HepG2 (cell line): Measurements from ENCODE around the gene KCNJ1. TPM values are rescaled to one million over a fixed set of nuclear protein-coding genes. Genes with fewer than 3 reads are reported as not detected.

ENCODE experiments used
- ATAC-seq: fragments of 200-7000 bp; cut with Tn5 transposase; 3 replicates; pipeline ENCODE4 v1.9.1; 2020; ENCODE audit warnings: mild to moderate bottlenecking, moderate library complexity
- BruUV-seq: library from RNA; stranded (reverse); fragments of 400-500 nt; replicated peaks from 2 replicates; lab custom pipeline; 2021; lab: Mats Ljungman, UMichigan
- CTCF ChIA-PET: fragments of 300-600 bp; formaldehyde crosslinking; extraction: SDS; loops from one replicate; lab custom pipeline; 2021; ENCODE audit warnings: low total read pairs, inconsistent platforms, low intra/inter-chr PET ratio; lab: Yijun Ruan, JAX
- POLR2A ChIA-PET: fragments of 350-600 bp; sonication (Branson Sonifier 250); formaldehyde crosslinking; loops from one replicate; lab custom pipeline; 2020; ENCODE audit warnings: antibody characterized with exemption, inconsistent platforms; lab: Yijun Ruan, JAX
- DNase-seq: peaks from one replicate; pipeline ENCODE4 v3.0.0-alpha.2; 2015; ENCODE audit warnings: low spot score
- FAIRE-seq: peaks from 3 replicates; lab custom pipeline; 2011; peaks lifted over from hg19 to GRCh38; lab: Jason Lieb, UNC
- H2AFZ ChIP-seq: one replicate; pipeline ENCODE4 v1.6.1; 2011; ENCODE audit warnings: low read length, inconsistent platforms
- H3K27ac ChIP-seq: fragments of 300-600 bp; 3 replicates; pipeline ENCODE4 v1.8.0; 2011; ENCODE audit warnings: mixed run types, mild to moderate bottlenecking, mixed read lengths, low read length, inconsistent platforms; ENCODE audit not compliant: insufficient read depth; ENCODE audit errors: extremely low read length
- H3K27me3 ChIP-seq, 2 experiments: fragments of 200-600 bp in 1 of 2; 2 replicates in 1 of 2; 3 replicates in 1 of 2; pipeline versions ENCODE4 v1.6.0 to v1.8.0; 2011; ENCODE audit warnings: low read length in 2 of 2, mild to moderate bottlenecking in 2 of 2, moderate library complexity in 2 of 2, inconsistent platforms in 1 of 2; ENCODE audit not compliant: insufficient read depth in 2 of 2, control insufficient read depth in 1 of 2
- H3K36me3 ChIP-seq, 2 experiments: fragments of 200-600 bp in 1 of 2; replicated peaks in 1 of 2; 2 replicates in 1 of 2; 3 replicates in 1 of 2; pipeline versions ENCODE4 v1.5.1 to v1.8.0; 2011; ENCODE audit warnings: low read length in 2 of 2, inconsistent platforms in 1 of 2; ENCODE audit not compliant: insufficient read depth in 2 of 2, control insufficient read depth in 1 of 2
- H3K4me1 ChIP-seq: 2 replicates; pipeline ENCODE4 v1.5.1; 2012; ENCODE audit warnings: low read length, inconsistent platforms; ENCODE audit not compliant: insufficient read depth
- H3K4me2 ChIP-seq: 2 replicates; pipeline ENCODE4 v1.6.0; 2011; ENCODE audit warnings: low read depth, low read length, inconsistent platforms
- H3K4me3 ChIP-seq, 3 experiments: fragments of 200-600 bp in 1 of 3; sonication (generic), shearing (Covaris generic) in 1 of 3; replicated peaks in 1 of 3; 2 replicates each; pipeline ENCODE4 v1.5.1; 2011 to 2016; ENCODE audit warnings: low read length in 3 of 3, inconsistent platforms in 2 of 3, low read depth in 2 of 3, mild to moderate bottlenecking in 2 of 3, control low read depth in 1 of 3, mixed read lengths in 1 of 3; ENCODE audit not compliant: insufficient read depth in 1 of 3
- H3K79me2 ChIP-seq: one replicate; pipeline ENCODE4 v1.6.1; 2011; ENCODE audit warnings: low read length, inconsistent platforms; ENCODE audit not compliant: insufficient read depth
- H3K9ac ChIP-seq: 2 replicates; pipeline ENCODE4 v1.6.0; 2011; ENCODE audit warnings: mild to moderate bottlenecking, low read depth, low read length, inconsistent platforms; ENCODE audit not compliant: insufficient read depth
- H3K9me3 ChIP-seq: 2 replicates; pipeline ENCODE4 v1.5.1; 2012; ENCODE audit warnings: mild to moderate bottlenecking, low read length
- H4K20me1 ChIP-seq: 2 replicates; pipeline ENCODE4 v1.6.0; 2011; ENCODE audit warnings: inconsistent platforms, mild to moderate bottlenecking, low read length, moderate library complexity; ENCODE audit not compliant: insufficient read depth
- ARNT ChIP-seq: fragments of 450-650 bp; IDR thresholded peaks from 2 replicates; pipeline ENCODE4 v1.6.1; 2017
- MATR3 ChIP-seq: sonication (generic); formaldehyde crosslinking; IDR thresholded peaks from 2 replicates; pipeline ENCODE4 v1.4.0; 2020; ENCODE audit warnings: missing genetic modification reagents
- RFXANK ChIP-seq: IDR thresholded peaks from 2 replicates; pipeline ENCODE4 v1.6.1; 2016
- ZBTB3 ChIP-seq: sonication (generic); formaldehyde crosslinking; IDR thresholded peaks from 2 replicates; pipeline ENCODE4 v1.4.0; 2020; ENCODE audit warnings: low read depth, mild to moderate bottlenecking, moderate library complexity, missing genetic modification reagents, borderline replicate concordance
- ZFP41 ChIP-seq: sonication (generic); formaldehyde crosslinking; IDR thresholded peaks from 2 replicates; pipeline ENCODE4 v1.4.0; 2020; ENCODE audit warnings: mild to moderate bottlenecking, missing genetic modification reagents, borderline replicate concordance
- ZNF138 ChIP-seq: sonication (generic); formaldehyde crosslinking; IDR thresholded peaks from 2 replicates; pipeline ENCODE4 v1.5.0; 2020; ENCODE audit warnings: mild to moderate bottlenecking, low read depth, missing genetic modification reagents
- ZNF30 ChIP-seq: sonication (generic); formaldehyde crosslinking; IDR thresholded peaks from 2 replicates; pipeline ENCODE4 v1.5.0; 2020; ENCODE audit warnings: mild to moderate bottlenecking, missing genetic modification reagents
- ZNF382 ChIP-seq: sonication (generic); formaldehyde crosslinking; IDR thresholded peaks from 2 replicates; pipeline ENCODE4 v1.5.0; 2020; ENCODE audit warnings: missing genetic modification reagents, mild to moderate bottlenecking, borderline replicate concordance
- WGBS: methylation state at CpG from one replicate; pipeline ENCODE4 v1.1.6; 2017; ENCODE audit warnings: low lambda C conversion rate; 5-methylcytosine and 5-hydroxymethylcytosine counted together
- in situ Hi-C: cut with HindIII; loops from 2 replicates; pipeline ENCODE4 v1.10.0; 2017; ENCODE audit warnings: low pct_unique_long_range_greater_than_20kb; ENCODE audit not compliant: extremely low pct_ligation_motif_present
- intact Hi-C: fragments of 100-400 bp; cut with micrococcal nuclease; formaldehyde crosslinking; loops from one replicate; pipeline ENCODE4 v1.10.0; 2022; ENCODE audit not compliant: unreplicated experiment
- polyA plus RNA-seq, 8 experiments: library from polyadenylated mRNA; depleted of rRNA in 3 of 8; stranded (reverse) in 7 of 8; unstranded in 1 of 8; fragments of >200 nt; fragmentation: Illumina TruSeq in 4 of 8; extraction: Trizol in 4 of 8; gene quantifications; 2 replicates each; pipeline versions ENCODE4 v1.2.1 to v1.2.3, GENCODE V29; 2011 to 2016; ENCODE audit warnings: low read depth in 4 of 8, missing spikeins in 1 of 8, mixed read lengths in 1 of 8; ENCODE audit not compliant: insufficient read depth in 1 of 8
- total RNA-seq, 5 experiments: library from RNA; depleted of rRNA; stranded (reverse); fragments of >200 nt; fragmentation: Illumina TruSeq; extraction: Trizol; gene quantifications; 2 replicates each; pipeline ENCODE4 v1.2.3, GENCODE V29; 2016; ENCODE audit warnings: low read depth in 1 of 5
- TF ChIP-seq, protein P1 (sequence below), 2 experiments: sonication (generic) in 1 of 2; formaldehyde crosslinking in 1 of 2; IDR thresholded peaks; 2 replicates each; pipeline versions ENCODE4 v1.5.1 to v1.6.1; 2011 to 2020; ENCODE audit warnings: borderline replicate concordance in 1 of 2, low read depth in 1 of 2, low read length in 1 of 2, mild to moderate bottlenecking in 1 of 2, missing genetic modification reagents in 1 of 2, moderate library complexity in 1 of 2
- TF ChIP-seq, protein P2 (sequence below): sonication (generic); formaldehyde crosslinking; IDR thresholded peaks from 2 replicates; pipeline ENCODE4 v1.5.0; 2020; ENCODE audit warnings: missing genetic modification reagents, mild to moderate bottlenecking, borderline replicate concordance
- TF ChIP-seq, protein P3 (sequence below): sonication (generic); formaldehyde crosslinking; IDR thresholded peaks from 2 replicates; pipeline ENCODE4 v1.5.0; 2020; ENCODE audit warnings: mild to moderate bottlenecking, low read depth, missing genetic modification reagents, borderline replicate concordance
- TF ChIP-seq, protein P4 (sequence below): sonication (generic); formaldehyde crosslinking; IDR thresholded peaks from 2 replicates; pipeline ENCODE4 v1.8.0; 2023; ENCODE audit warnings: mild to moderate bottlenecking, missing genetic modification reagents

KCNJ1 gene
- total and polyA plus RNA-seq, 2 of the 13 experiments (the other 11 are each of a cell fraction or from before 2014, with no cell fraction given), result not detected

DNA sequence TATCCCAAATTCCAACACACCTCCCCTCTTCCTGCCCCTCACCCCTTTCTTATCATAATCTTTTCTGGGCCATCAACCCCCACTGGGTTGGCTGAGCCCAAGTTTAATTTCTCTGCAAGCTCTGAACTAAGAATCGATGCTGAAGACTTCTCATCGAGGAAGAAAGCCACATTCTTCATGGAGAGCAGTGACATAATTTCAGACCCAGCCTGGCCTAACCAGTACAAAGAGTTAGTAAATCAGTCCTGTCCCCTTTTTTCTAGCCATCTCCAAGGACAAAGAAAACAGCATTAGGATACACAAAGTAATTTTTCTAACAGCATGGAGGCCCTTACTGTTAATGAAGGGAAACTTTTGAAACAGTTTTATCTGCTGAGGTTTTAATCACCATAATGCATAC lies 45.0 kb downstream of the KCNJ1 start:
- Histone ChIP-seq H3K9me3 (no peaks in the 10 kb centered on the region), H3K4me2 (no peak overlapping the region), H4K20me1 (no peaks in the 10 kb centered on the region), H3K4me1 (no peaks in the 10 kb centered on the region), H3K27me3 (peaks cover 2 to 21% of the 10 kb centered on the region in 2 experiments; a peak in 4 of 5 replicates), H3K36me3 (no peaks in the 10 kb centered on the region), H3K79me2 (no peaks in the 10 kb centered on the region), H3K4me3 (no peak overlapping the region), H3K27ac (no peak overlapping the region), H3K9ac (no peak overlapping the region), H2AFZ (no peak overlapping the region)
- intact Hi-C loops, result no loop called here
- ChIA-PET POLR2A (no interaction called here), CTCF (no interaction called here)
- 16% methylated on average over 2 of the region's 2 CpGs for WGBS
- BruUV-seq, result no TSS peak
- no peak for TF ChIP-seq ARNT
- no peak for TF ChIP-seq ZFP41 (CRISPR knock-in tag)
- TF ChIP-seq, protein P1, sequence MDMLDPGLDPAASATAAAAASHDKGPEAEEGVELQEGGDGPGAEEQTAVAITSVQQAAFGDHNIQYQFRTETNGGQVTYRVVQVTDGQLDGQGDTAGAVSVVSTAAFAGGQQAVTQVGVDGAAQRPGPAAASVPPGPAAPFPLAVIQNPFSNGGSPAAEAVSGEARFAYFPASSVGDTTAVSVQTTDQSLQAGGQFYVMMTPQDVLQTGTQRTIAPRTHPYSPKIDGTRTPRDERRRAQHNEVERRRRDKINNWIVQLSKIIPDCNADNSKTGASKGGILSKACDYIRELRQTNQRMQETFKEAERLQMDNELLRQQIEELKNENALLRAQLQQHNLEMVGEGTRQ (IDR thresholded peaks at IDR 0.05; ENCODE audit: low read depth, low read length), result no peak
- TF ChIP-seq, protein P1 (CRISPR knock-in tag; IDR thresholded peaks at IDR 0.05; ENCODE audit: borderline replicate concordance), result no peak
- TF ChIP-seq ZBTB3, result no peak
- TF ChIP-seq, protein P2, sequence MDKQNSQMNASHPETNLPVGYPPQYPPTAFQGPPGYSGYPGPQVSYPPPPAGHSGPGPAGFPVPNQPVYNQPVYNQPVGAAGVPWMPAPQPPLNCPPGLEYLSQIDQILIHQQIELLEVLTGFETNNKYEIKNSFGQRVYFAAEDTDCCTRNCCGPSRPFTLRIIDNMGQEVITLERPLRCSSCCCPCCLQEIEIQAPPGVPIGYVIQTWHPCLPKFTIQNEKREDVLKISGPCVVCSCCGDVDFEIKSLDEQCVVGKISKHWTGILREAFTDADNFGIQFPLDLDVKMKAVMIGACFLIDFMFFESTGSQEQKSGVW (CRISPR knock-in tag), result no peak
- no peak for TF ChIP-seq MATR3 (CRISPR knock-in tag)
- no peak for TF ChIP-seq ZNF30
- TF ChIP-seq ZNF382, result no peak
- TF ChIP-seq, protein P3, sequence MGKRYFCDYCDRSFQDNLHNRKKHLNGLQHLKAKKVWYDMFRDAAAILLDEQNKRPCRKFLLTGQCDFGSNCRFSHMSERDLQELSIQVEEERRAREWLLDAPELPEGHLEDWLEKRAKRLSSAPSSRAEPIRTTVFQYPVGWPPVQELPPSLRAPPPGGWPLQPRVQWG (CRISPR knock-in tag), result no peak
- TF ChIP-seq, protein P4, sequence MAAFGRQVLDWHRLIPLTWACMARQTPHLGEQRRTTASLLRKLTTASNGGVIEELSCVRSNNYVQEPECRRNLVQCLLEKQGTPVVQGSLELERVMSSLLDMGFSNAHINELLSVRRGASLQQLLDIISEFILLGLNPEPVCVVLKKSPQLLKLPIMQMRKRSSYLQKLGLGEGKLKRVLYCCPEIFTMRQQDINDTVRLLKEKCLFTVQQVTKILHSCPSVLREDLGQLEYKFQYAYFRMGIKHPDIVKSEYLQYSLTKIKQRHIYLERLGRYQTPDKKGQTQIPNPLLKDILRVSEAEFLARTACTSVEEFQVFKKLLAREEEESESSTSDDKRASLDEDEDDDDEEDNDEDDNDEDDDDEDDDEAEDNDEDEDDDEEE (CRISPR knock-in tag), result no peak
- TF ChIP-seq RFXANK, result no peak
- TF ChIP-seq ZNF138 (CRISPR knock-in tag), result no peak
- ATAC-seq (no peak), FAIRE-seq (no peak), DNase-seq (no peak)
- in situ Hi-C loops, result no loop called here
